IPS-NIHi11 (cell line): ENCODE measurements around the gene GTF3C1.
"Not testable (repeated sequence)": the region's sequence is repeated elsewhere in the genome, so short reads cannot be mapped to it uniquely, and the experiment has no call there.

Experiments used
- DNase-seq: peaks from one replicate; pipeline ENCODE4 v3.0.0; 2012; ENCODE audit warnings: mixed read lengths, low spot score

GTF3C1 gene

DNA sequence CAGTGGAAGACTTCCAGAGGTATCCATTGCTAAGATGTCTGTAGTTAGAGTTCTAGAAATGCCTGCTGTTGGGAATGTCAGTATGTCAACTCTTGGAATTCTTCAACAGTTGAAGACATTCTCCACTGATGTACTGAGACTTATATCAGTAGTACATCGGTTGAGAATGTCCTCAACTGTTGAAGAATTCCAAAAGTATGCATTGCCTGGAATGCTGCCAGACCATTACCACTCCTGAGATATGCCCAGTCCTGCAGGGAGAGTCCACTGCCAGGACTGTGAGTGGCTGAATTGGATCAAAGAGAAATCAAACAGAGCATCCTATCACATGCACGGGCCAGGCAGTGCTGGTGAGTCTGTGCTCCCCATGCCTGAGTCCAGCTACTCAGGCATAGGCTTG lies 105.7 kb downstream of the GTF3C1 start:
- DNase-seq: no peak

DNA sequence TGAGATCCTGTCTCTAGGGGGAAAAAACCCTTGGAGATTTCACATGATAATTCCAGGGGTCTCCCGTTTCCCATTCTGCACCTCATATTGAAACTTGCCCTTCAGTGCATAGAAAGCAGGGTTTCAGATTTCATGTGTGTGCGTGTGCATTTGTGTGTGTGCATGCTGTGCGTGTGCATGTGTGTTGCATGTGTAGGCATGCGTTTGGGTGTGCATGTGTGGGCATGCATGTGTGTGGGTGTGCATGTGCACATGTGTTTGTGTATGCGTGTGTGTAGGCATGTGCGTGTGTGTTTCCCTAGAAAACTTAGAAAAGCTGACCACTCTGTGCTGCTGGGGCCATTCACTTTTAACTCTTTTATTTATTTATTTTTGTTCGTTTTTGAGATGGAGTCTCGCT lies 107.7 kb downstream of the GTF3C1 start:
- DNase-seq: no peak

DNA sequence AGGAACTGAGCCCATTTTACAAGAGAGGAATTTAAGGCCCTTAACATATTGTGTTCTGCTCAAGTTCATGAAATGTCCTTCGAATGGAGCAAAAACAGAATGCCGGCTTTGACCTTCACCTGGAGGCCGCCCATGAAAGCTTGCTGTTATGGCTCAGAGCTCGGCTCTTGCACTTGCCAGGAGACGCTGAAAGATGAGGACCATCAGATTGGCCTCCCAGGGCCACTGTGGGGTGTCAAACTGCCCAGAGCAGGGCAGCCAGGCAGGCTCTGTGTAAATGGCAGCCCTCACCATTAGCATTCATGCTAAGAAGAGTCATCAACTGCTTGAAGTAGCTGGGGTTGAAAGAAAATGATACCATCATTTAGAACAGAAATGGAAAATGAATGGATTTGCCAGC lies 108.4 kb downstream of the GTF3C1 start:
- no peak for DNase-seq

DNA sequence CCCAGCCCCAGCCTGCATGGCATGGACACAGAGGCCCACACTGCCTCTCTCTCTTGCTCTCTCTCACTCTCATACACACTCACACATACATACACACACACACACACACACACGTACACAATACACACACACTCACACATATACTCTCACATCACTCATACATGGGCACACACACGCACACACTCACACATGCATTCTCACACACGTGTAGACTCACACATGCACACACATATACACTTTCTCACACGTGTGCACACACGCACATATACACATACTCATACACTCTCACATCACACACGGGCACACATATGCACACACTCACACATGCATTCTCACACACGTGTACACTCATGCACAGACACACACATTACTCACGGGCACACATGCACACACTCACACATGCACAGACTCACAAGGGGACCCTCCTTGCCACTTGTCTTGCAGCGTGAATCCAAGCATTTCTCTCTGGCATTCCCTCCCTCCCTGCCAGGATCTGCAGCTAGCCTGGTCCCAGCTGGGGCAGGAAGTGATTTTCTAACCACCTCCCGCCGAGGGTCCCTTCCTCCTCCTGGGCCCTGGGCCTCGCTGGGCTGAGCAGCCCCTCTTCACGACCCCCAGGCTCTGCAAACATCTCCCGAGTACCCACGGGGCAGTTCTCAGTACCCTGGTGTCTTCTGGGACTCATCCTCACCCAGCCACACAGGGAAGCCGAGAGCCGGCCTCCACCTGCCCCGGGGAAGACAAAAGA lies 110.3 kb downstream of the GTF3C1 start:
- DNase-seq: peak; percentile 32

DNA sequence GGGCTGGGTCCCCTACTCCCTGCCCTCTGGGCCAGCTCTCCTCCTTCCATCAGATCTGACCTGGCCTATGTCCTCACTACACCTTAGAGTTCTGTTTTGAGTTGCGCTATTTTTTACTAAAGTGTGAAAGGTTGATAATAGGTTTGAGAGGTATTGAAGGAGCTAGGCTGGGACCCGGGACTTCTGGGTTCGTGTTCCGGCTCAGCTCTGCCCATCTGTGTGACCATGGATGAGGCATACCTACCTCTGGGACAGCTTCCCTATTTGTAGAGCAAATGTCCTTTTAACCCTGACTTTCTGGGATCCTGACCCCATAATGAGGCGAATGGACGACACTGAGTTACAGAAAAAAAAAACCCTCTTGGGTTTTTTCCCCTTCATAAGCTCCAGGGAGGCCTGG lies 111.8 kb downstream of the GTF3C1 start:
- DNase-seq: no peak

DNA sequence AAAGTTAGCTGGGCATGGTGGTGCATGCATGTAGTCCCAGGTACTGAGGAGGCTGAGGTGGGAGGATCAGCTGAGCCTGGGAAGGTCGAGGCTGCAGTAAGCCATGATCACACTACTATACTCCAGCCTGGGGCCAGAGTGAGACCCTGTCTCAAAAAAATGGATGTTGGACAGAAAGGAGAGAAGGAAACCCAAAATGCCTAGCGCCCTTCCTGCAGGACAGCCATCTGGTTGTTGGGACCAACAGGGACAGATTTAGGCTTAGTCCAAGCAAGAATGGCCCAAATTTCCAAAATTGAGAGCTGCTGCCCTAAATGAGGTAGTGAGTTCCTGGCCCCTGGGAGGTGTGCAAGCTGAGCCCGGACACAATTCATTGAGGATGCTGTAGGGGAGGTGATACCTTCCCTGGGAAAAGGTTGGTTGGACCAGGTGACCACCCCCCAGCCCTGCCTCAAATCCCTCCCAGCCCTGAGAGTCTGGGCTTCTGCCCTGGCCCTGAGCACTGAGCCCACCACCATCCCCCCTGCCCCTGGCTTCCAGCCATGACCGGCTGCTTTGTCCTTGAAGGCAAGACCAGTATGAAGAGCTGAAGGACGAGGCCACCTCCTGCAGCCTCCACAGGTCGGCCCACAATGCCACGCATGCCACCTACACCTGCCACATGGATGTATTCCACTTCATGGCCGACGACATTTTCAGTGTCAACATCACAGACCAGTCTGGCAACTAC lies 112.6 kb downstream of the GTF3C1 start:
- no peak for DNase-seq

DNA sequence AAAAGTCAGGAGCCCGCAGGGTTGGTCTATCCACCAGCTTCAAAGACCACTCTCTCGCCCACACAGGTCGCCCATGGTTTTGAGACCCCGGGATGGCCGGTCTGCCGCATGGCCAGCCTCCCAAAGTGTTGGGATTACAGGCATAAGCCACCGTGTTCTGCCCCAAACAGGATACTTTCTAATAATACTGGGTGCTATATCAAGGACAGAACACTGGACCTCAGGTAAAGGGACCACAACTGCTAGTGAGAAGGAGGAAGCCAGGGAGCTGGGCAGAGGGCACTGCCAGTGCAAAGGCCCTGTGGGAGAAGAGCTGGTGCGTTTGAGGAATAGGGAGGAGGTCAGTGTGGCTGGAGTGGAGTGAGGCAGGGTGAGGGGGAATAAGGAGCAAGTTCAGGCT lies 113.6 kb downstream of the GTF3C1 start:
- no peak for DNase-seq

DNA sequence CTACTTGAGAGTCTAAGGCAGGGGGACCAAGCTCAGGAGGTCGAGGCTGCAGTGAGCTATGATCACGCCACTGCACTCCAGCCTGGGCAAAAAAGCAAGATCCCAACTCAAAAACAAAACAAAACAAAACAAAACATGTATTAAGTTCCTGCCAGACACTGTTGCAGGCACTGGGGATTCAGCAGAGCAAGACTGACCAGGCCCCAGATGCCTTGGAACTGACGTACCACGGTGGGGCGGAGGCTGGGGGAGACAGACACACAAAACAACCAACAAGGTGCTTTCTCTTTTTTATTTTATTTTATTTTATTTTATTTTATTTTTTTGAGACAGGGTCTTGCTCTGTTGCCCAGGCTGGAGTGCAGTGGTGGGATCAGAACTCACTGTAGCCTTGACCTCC lies 114.6 kb downstream of the GTF3C1 start:
- not testable (repeated sequence) for DNase-seq

DNA sequence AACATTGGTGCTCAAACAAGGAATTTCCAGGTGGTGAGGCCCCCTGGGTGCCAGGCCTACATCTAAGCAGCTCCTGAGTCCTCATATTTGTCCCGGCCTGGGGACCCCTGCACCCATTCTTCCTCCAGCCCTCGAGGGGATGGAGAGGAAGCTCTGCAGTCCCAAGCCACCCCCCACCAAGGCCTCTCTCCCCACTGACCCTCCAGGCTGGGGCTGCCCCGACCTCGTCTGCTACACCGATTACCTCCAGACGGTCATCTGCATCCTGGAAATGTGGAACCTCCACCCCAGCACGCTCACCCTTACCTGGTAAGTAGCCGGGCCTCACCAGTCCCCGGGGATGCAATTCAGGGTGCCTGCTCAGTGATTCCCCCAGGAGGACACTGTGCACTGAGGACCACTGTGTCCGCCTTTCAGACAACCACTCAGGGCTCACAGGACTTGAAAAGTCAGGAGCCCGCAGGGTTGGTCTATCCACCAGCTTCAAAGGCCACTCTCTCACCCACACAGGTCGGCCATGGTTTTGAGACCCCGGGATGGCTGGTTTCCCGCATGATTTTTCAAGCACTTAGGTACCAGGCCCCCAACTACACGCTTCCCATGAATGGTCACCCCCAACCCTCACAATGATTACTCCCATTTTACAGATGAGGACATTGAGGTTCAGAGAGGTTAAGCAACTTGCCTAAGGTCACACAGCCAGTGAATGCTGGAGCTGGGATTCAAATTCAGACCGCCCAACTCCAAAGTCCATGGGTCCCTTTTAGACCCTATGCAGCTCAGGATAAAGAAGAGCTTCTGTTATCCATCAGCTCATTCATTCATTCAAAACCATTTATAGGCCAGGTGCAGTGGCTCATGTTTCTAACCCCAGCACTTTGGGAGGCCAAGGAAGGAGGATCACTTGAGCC lies 115.3 kb downstream of the GTF3C1 start:
- DNase-seq: no peak

DNA sequence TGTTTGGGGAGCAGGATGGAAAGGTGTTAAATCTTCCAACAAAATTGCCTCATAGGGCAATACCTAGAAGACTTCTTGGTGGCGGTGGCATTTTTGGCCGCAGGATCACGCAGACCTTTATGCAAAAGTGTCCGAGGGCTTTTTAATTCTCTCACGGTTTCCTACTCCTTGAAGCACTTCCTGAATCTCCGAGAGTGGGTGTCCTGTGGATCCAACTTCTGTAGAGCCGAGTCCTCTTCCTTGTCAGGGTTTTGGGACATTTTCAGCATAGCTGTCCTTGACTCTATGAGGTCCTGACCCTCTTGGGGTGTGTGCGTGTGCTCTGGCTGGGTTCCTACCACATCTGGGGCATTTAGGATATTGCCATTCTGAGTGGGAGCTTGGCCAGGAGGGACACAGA lies 116.1 kb downstream of the GTF3C1 start:
- no peak for DNase-seq

DNA sequence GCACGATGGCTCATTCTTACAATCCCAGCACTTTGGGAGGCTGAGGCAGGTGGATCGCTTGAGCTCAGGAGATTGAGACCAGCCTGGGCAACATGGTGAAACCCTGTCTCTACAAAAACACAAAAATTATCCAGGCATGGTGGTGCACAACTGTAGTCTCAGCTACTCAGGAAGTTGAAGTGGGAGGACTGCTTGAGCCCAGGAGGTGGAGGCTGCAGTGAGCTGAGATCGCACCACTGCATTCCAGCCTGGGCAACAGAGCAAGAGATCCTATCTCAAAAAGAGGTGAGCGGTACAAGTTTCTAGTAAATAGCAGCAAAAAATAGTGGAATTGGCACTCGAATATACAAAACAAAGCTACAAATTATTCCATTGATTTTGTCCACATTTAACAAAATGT lies 116.5 kb downstream of the GTF3C1 start:
- DNase-seq: not testable (repeated sequence)

DNA sequence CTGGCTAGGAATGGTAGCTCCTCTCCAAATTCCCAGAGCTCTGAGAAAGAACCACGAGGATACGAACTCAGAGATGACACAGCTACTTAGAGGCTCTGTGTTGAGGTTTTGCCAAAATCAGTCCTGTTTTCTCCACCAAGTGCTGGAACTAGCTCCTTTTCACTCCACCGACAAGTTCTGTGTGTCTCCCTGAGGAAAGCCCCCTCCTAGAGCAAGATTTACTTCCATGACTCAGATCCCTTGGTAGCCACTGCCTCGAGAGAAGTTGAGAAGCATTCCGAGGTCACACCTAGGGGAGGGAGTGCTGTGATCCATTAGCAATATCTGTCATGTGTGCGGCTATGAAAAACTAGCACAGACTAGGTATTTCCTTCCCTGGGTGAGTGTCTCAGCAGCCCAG lies 117.2 kb downstream of the GTF3C1 start:
- DNase-seq: no peak

DNA sequence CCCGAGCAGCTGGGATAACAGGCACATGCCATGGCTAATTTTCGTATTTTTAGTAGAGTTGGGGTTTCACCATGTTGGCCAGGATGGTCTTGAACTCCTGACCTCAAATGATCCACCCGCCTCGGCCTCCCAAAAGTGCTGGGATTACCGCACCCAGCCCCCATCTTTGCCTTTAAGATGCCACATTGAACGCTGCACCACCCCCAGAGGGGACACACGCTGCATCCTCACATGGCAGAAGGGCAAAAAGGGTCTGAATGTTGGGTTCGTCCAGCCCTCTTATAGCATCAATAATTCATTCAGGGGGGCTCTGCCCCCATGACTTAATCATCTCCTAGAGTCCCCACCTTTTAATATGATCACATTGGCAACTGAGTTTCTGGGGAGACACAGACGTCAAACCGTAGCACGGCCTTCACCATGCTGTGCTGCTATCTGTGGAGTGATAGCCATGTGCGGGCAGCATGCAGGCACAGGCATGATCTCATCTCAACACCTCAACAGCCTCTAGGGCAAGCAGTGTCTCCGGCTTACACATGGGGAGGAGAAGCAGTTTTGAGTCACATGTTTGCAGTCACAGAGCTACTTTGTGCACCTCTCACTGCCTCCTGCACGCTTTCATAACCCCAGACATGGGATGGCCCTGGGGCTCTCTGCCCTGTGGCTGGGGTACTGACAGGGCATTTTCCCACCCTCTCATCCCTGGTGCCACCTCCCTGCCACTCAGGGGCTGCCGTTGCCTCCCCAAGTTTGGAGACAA lies 117.8 kb downstream of the GTF3C1 start:
- DNase-seq: no peak

DNA sequence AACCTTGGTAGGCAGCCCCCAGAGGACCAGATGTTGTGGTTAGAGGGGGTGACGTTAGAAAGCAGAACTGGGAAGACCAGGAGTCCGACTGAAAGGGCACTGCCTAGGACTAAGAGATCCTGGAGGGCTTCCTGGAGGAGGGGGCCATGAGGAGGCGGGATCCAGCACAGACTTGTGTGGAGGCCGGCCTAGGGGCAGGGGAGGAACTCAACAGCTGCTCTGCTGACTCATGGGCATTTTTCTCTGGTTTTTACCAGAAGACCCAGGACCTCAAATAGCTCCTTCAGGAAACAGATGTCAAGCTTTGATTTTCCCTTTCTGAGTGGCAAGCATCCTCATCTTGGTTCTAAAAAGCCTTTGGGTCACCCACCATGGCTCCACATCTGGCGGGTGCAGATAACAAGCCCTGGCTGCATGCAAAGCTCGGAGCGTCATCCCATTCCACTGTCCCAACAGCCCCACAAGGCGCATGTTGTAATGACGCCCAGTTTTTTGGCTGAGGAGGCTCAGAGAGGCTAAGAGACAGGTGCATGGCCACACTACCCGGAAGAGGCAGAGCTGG lies 118.7 kb downstream of the GTF3C1 start:
- no peak for DNase-seq

DNA sequence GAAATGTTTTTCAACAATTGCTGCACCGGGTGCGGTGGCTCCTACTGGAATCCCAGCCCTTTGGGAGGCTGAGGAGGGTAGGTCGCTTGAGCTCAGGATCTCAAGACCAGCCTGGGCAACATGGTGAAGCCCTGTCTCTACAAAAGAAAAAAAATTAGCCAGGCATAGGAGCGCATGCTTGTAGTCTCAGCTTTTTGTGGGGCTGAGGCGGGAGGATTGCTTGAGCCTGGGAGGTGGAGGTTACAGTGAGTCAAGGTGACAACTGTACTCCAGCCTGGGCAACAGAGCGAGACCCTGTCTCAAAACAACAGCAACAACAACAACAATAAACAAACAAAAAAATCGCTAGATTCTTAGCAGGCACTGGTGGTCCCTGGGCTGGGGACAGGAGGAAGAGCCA lies 119.2 kb downstream of the GTF3C1 start:
- DNase-seq: no peak

DNA sequence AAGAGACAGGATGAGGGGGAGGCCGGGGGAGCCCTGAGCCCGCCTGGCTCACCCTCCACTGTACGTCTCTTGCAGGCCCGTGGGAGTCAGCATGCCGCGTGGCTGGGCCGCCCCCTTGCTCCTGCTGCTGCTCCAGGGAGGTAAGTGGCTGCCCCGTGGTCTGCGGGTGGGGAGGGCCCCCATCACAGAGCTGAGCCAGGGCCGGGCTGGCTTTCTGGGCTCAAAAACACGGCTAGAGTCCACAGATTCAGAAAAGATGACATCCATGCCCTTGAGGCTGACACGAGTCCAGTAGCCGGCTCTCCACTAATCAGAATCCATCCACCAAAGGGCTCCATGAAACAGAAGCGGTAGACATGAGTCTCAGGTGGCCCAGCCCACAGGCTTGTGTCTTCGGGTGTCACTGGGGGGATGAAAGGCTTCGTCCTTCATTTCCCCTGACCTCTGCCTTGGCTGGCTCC lies 119.7 kb downstream of the GTF3C1 start:
- DNase-seq: no peak

DNA sequence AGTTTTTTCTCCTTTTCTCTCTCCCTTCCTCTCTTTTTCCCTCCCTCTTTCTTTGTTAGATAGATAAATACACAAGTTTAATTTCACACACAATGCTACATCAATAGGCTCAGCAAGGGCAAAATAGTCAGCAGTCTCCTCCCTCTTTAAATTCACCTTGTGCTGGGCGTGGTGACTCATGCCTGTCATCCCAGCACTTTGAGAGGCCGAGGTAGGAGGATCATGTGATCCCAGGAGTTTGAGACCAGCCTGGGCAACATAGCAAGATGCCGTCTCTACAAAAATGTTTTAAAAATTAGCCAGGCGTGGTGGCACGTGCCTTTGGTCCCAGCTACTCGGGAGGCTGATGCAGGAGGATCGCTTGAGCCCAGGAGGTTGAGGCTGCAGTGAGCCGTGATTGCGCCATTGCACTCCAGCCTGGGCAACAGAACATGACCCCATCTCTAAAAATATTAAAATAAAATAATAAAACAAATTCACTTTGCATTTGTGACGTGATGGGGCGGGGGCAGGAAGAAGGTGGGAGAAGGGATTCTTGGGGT lies 120.3 kb downstream of the GTF3C1 start:
- DNase-seq: no peak

DNA sequence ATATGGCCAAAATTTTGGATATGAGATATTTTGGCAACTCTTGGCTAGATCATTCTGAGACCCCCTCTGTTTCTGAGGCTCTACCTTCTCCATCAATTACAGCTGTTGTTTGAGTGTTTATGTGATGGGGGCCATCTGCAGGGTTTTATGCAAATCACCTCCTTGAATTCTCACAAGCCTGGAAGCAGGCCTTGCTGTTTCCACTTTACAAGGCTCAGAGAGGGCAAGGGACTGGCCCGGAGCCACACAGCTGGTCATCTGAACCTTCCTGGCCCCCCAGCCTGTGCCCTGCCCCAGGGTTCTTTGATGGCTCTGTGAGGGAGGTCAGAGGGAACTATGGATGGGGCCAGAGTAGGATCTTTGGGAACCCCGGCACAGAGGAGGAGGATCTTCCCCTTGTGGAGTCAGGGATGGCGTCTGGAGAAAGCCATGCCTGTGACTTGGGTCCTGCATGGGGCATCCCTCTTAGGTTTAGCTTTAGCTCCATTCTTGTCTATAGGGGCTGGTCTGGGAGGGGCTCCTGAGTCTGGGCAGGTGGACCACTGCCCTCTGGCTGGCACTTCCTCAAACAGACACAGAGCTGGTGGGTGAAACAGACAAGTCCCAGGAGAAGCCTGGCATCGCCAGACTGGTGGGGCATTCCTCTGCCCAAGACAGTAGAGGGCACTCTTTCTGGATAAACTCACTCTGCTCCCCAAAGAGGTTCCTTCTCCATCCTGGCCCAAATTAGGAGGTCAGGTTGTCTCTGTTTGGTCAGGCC lies 121.5 kb downstream of the GTF3C1 start:
- no peak for DNase-seq

DNA sequence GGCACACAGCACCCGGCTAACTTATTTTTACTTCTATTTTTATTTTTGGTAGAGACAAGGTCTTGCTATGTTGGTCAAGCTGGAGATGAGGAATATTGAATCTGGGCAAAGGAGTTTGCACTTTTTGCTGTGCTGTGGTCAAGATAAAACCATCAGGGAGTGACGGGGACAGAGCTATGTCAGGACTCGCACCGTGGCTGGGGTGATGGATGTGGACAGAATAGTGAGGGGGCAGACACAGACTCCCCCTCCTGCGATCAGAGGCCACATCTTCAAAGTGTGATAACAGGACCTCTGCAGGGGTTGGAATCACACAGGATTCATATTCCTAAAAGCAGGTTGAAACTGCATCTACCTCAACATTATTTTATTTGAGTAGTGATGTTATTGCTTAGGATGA lies 122.2 kb downstream of the GTF3C1 start:
- no peak for DNase-seq
